Urothelium cell line (cell line): ENCODE results near the gene RPL7L1.

ENCODE experiments used
- DNase-seq: peaks from one replicate; pipeline ENCODE4 v3.0.0; 2011; ENCODE audit warnings: low spot score, mixed read lengths
- FAIRE-seq: peaks from 2 replicates; lab custom pipeline; 2011; peaks lifted over from hg19 to GRCh38; lab: Jason Lieb, UNC

RPL7L1 gene

DNA sequence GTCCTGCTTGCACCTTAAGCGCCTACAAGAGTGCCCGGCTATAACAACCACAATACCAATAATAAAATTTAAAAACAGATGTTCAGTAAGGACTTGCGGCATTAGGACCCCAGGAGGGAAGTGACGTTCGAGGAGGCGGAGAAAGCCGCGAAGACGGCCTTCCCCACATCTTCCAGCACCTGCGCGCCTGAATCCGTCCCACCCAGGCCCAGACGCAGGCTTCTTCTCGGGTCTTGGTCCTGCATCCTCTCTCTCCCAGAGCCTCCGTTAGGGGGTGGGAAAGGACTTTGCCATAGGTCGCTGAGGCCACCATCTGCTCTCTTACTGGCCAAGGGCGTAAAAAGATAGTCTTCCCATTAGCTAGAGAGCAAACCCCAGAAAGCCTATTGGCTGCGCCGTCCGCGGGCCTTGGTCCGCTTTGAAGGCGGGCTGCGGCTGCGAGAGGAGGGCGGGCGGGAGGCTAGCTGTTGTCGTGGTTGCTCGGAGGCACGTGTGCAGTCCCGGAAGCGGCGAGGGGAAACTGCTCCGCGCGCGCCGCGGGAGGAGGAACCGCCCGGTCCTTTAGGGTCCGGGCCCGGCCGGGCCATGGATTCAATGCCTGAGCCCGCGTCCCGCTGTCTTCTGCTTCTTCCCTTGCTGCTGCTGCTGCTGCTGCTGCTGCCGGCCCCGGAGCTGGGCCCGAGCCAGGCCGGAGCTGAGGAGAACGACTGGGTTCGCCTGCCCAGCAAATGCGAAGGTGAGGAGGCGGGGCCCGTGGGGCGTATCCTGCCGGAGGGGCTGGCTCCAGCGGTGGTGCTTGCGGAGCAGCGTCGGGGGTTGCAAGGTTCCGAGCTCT is 49.8 kb downstream of the RPL7L1 start, which contains the start of gene CNPY3:
CNPY3 (plus strand) TSS at position 495 of the 835 bp plus-strand sequence; CDS start at position 586, 91 bp downstream.
- no peak for FAIRE-seq
- peak; percentile 96 for DNase-seq

DNA sequence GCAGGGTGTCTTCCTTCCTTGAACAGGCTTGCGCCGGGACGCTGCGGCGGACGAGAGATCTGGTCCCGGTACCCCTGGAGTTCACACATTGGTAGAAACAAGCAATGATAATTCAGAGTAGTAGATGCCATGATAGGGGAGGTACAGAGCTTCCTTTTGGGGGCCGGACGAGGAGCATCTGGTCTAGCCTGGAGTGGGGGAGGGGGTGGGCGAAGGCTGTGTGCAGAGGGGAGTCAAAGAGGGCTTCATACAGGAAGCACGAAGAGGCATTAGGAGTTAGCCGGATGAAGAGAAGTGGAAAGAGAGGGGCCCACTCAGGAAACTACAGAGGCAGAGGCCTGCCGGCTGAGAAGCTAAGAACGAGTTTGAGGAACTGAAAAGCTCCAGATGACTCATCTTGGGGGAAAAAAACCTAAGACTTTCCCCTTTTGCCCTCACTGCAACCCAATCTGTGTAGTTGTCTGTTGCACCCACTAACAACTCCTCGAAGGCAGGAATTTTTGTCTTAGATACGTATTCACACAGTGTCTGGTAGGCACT is 50.5 kb downstream of the RPL7L1 start:
- FAIRE-seq = no peak
- peak; percentile 45 for DNase-seq

DNA sequence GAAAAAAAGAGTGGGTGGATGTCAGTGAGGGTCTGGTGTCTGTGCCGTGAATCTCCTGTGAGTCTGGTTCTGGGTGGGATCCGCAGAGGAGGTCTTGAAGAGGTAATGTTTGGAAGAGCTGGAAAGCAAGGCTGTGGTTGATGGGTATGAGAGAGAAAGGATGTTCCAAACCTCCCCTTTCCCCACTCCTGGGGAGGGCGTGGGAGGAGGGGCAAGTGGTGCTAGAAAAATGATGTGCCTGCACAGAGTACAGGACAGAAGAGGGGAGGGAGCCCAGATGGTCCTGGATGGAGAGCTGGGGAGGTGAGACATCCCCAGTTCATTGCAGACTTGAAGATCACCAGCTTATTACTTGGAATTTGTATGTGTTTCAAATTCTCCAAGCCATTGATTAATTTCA is 53.0 kb downstream of the RPL7L1 start:
- FAIRE-seq = no peak
- no peak for DNase-seq

DNA sequence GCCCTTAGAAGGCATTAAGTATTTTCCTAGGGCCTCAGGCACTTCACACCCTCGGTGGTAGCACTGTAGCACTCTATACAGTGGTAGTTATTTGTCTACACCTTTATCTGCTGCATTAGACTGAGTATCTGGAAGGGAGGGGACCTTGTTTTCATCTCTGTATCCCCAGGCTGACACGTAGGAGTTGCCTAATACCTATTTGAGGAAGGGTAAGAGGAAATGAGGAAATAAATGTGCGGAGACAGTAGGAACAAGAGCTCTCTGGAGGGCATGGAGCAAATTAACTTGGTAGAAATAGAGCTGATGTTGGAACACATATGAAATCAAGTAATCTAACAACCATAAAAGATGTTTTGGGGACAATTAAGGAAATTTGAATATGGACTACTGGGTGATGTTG is 53.8 kb downstream of the RPL7L1 start:
- FAIRE-seq = no peak
- DNase-seq = no peak

DNA sequence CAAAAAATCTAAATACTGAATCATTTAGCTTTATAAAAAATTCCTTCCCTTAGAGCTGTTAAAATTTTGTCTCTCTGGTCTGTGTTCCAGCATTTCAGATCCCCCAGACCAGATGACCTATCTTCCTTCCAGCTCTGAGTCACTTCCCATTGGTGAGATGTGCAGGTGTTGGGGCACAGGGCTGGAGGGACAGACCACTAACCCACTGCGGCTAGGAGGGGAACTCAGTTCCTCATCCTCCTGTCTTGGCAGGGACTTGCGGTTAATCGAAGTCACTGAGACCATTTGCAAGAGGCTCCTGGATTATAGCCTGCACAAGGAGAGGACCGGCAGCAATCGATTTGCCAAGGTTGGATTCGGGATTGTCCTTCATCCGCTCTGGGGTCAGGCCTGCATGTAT is 55.9 kb downstream of the RPL7L1 start:
- FAIRE-seq (no peak), DNase-seq (no peak)

DNA sequence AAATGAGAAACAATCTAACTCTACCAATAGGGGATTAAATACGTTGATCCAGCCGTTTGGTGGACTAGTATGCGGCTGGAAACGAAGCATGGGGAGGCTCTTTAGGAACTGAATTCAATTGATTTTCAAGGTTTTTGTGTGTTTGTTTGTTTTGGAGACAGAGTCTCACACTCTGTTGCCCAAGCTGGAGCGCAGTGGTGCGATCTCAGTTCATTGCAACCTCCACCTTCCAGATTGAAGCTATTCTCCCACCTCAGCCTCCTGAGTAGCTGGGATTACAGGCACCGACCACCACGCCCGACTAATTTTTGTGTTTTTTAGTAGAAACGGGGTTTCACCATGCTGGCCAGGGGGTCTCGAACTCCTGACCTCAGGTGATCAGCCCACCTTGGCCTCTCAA is 57.0 kb downstream of the RPL7L1 start:
- DNase-seq = no peak
- FAIRE-seq = no peak

DNA sequence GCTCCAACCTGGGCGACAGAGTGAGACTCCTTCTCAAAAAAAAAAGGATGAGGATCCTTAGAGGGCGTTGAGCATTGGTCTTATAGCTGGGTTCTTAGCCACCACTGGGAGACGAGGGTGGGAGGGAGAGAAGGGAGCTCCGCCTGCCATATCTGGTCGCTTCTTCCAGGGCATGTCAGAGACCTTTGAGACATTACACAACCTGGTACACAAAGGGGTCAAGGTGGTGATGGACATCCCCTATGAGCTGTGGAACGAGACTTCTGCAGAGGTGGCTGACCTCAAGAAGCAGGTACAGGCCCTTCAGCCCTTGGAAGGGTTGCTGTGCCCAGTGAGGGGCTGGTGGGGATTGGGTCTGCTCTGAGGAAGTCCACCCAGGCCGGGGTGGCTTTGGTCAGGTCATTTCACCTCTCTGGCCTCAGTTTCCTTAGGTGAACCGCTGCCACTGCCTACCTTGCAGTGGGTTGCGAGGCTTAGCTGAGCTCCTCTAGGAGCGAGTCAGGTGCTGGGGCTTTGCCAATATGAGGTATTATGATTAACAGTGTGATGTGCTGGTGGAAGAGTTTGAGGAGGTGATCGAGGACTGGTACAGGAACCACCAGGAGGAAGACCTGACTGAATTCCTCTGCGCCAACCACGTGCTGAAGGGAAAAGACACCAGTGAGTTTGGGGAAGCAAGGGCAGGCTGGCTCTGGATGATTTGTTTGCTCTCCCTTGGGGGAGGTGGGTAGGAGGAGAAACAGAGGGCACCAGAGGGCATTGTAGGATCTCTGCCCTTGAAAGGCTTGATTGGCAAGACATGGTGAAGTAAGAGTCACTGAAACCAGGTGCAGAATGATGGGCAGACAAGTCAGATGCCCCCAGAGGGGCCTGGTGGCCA is 58.4 kb downstream of the RPL7L1 start:
- DNase-seq (no peak), FAIRE-seq (no peak)

DNA sequence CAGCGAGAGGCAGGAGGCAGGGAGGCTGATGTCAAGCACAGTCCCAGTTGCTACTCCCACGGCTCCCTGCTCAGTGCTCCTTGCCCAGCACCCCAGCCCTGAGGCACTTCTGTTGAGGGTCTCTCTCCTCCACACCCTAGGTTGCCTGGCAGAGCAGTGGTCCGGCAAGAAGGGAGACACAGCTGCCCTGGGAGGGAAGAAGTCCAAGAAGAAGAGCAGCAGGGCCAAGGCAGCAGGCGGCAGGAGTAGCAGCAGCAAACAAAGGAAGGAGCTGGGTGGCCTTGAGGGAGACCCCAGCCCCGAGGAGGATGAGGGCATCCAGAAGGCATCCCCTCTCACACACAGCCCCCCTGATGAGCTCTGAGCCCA is 59.0 kb downstream of the RPL7L1 start:
- DNase-seq = no peak
- no peak for FAIRE-seq

DNA sequence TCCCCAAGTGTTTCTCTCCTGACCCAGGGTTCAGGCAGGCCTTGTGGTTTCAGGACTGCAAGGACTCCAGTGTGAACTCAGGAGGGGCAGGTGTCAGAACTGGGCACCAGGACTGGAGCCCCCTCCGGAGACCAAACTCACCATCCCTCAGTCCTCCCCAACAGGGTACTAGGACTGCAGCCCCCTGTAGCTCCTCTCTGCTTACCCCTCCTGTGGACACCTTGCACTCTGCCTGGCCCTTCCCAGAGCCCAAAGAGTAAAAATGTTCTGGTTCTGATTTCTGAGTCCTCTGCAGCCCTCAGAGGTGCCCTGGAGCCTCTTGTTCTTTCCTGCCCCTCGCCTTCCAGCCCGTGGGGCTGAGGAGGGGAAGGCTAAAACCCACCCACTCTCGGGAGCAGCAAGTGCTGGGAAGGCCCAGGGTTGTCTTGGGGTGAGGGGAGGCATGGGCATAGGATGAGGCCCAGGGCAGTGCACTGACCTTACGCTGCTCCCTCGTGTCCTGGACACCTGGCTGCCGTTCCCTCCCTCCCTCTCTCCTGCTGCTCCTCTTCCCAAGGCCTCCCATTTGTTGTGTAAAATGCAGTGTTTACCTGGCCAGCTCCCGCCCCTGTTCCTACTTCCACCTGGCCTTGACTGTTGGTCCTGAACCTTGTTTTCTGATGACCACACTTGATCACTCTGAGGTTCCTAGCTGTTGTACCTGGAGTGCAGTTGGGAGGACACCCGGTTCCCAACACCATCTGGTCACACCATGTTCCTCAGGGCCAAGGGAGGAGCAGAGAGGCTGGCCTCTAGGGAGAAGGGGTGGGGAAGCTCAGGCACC is 59.8 kb downstream of the RPL7L1 start:
- FAIRE-seq = no peak
- no peak for DNase-seq
